GM12878 (cell line): Measurements from ENCODE around the gene CORO2B. TPM values are rescaled to one million over a fixed set of nuclear protein-coding genes. Genes with fewer than 3 reads are reported as not detected.

Experiments used
- ATAC-seq: fragments of 200-7000 bp; cut with Tn5 transposase; 3 replicates; pipeline ENCODE4 v1.9.1; 2020; ENCODE audit warnings: mild to moderate bottlenecking, moderate library complexity
- BruUV-seq: library from RNA; stranded (reverse); fragments of 400-500 nt; replicated peaks from 2 replicates; lab custom pipeline; 2021; lab: Mats Ljungman, UMichigan
- CTCF ChIA-PET: fragments of 300-600 bp; sonication (Branson Sonifier 250); formaldehyde crosslinking; extraction: SDS; loops from one replicate; lab custom pipeline; 2021; ENCODE audit warnings: inconsistent platforms; lab: Yijun Ruan, JAX
- POLR2A ChIA-PET: fragments of 350-600 bp; formaldehyde crosslinking; extraction: SDS; loops from one replicate; lab custom pipeline; 2021; ENCODE audit warnings: inconsistent platforms; lab: Charles Lee
- RAD21 ChIA-PET: fragments of 300-600 bp; sonication (Branson Sonifier 250); formaldehyde crosslinking; loops from one replicate; lab custom pipeline; 2023; ENCODE audit warnings: antibody characterized with exemption; ENCODE audit not compliant: unreplicated experiment; lab: Charles Lee
- SMC1A ChIA-PET: fragments of 300-600 bp; sonication (Branson Sonifier 250); formaldehyde crosslinking; loops from one replicate; lab custom pipeline; 2023; ENCODE audit not compliant: unreplicated experiment, uncharacterized antibody; lab: Charles Lee
- DNase-seq: peaks from one replicate; pipeline ENCODE4 v3.0.0-alpha.2; 2011; ENCODE audit warnings: low read depth, low spot score
- FAIRE-seq: peaks from 3 replicates; lab custom pipeline; 2011; peaks lifted over from hg19 to GRCh38; lab: Jason Lieb, UNC
- H2AFZ ChIP-seq: 2 replicates; pipeline ENCODE4 v1.6.0; 2011; ENCODE audit warnings: low read depth, low read length, control low read depth; ENCODE audit not compliant: control insufficient read depth
- H3K27ac ChIP-seq: 2 replicates; pipeline ENCODE4 v1.5.1; 2011; ENCODE audit warnings: control low read depth; ENCODE audit not compliant: control insufficient read depth, insufficient read depth
- H3K27me3 ChIP-seq, 2 experiments: replicated peaks in 1 of 2; 2 replicates each; pipeline versions ENCODE4 v1.6.0 to v1.6.1; 2011; ENCODE audit warnings: low read length in 1 of 2; ENCODE audit not compliant: control insufficient read depth in 2 of 2, insufficient read depth in 2 of 2
- H3K36me3 ChIP-seq, 2 experiments: 2 replicates each; pipeline ENCODE4 v1.5.1; 2011; ENCODE audit warnings: low read length in 1 of 2; ENCODE audit not compliant: control insufficient read depth in 2 of 2, insufficient read depth in 2 of 2
- H3K4me1 ChIP-seq: 2 replicates; pipeline ENCODE4 v1.6.1; 2011; ENCODE audit warnings: mild to moderate bottlenecking, low read length, moderate library complexity, mixed read lengths; ENCODE audit not compliant: control insufficient read depth, insufficient read depth
- H3K4me2 ChIP-seq: 2 replicates; pipeline ENCODE4 v1.6.0; 2011; ENCODE audit warnings: control low read depth; ENCODE audit not compliant: control insufficient read depth, insufficient read depth
- H3K4me3 ChIP-seq: fragments of 200-600 bp; sonication (generic); 2 replicates; pipeline ENCODE4 v1.5.1; 2016
- H3K79me2 ChIP-seq: 2 replicates; pipeline ENCODE4 v1.6.0; 2011; ENCODE audit warnings: low read length; ENCODE audit not compliant: control insufficient read depth, insufficient read depth
- H3K9ac ChIP-seq: 2 replicates; pipeline ENCODE4 v1.8.0; 2011; ENCODE audit warnings: low read length, control low read depth, mixed read lengths; ENCODE audit not compliant: control insufficient read depth, insufficient read depth
- H3K9me3 ChIP-seq: replicated peaks from 3 replicates; pipeline ENCODE4 v1.5.1; 2011; ENCODE audit warnings: mild to moderate bottlenecking, low read length; ENCODE audit not compliant: control insufficient read depth, insufficient read depth
- H4K20me1 ChIP-seq: 2 replicates; pipeline ENCODE4 v1.6.0; 2011; ENCODE audit not compliant: control insufficient read depth, insufficient read depth
- E2F8 ChIP-seq: fragments of 450-650 bp; IDR thresholded peaks from 2 replicates; pipeline ENCODE4 v1.6.1; 2018; ENCODE audit warnings: mild to moderate bottlenecking, low read depth, moderate library complexity; ENCODE audit not compliant: partially characterized antibody
- GATAD2B ChIP-seq: fragments of 450-650 bp; conservative IDR thresholded peaks from 2 replicates; pipeline ENCODE4 v1.6.1; 2017; ENCODE audit warnings: low read depth, mild to moderate bottlenecking, moderate library complexity
- IKZF2 ChIP-seq, 2 experiments: fragments of 450-650 bp; IDR thresholded peaks; 2 replicates each; pipeline ENCODE4 v1.6.1; 2017; ENCODE audit warnings: mild to moderate bottlenecking in 2 of 2, moderate library complexity in 2 of 2
- IRF5 ChIP-seq: fragments of 450-650 bp; IDR thresholded peaks from 2 replicates; pipeline ENCODE4 v1.6.1; 2017; ENCODE audit warnings: borderline replicate concordance
- KLF5 ChIP-seq: fragments of 450-650 bp; IDR thresholded peaks from 2 replicates; pipeline ENCODE4 v1.6.1; 2014; ENCODE audit warnings: mild to moderate bottlenecking; ENCODE audit not compliant: partially characterized antibody
- MTA3 ChIP-seq: IDR thresholded peaks from 2 replicates; pipeline ENCODE4 v1.6.1; 2012; ENCODE audit warnings: low read length, inconsistent platforms, borderline replicate concordance
- NFYA ChIP-seq: IDR thresholded peaks from 2 replicates; pipeline ENCODE4 v1.6.1; 2011; ENCODE audit warnings: low read depth, mild to moderate bottlenecking, low read length, improper control_type of control experiment, borderline replicate concordance
- PBX3 ChIP-seq: IDR thresholded peaks from 2 replicates; pipeline ENCODE4 v1.6.1; 2011; ENCODE audit warnings: mild to moderate bottlenecking, low read depth, low read length, moderate library complexity; ENCODE audit not compliant: insufficient replicate concordance
- POLR2AphosphoS5 ChIP-seq: IDR thresholded peaks from 2 replicates; pipeline ENCODE4 v1.6.1; 2011; ENCODE audit warnings: mild to moderate bottlenecking, low read length, inconsistent platforms
- RCOR1 ChIP-seq: conservative IDR thresholded peaks from 2 replicates; pipeline ENCODE4 v1.6.1; 2012; ENCODE audit warnings: low read depth, low read length, improper control_type of control experiment
- RFX5 ChIP-seq: IDR thresholded peaks from 2 replicates; pipeline ENCODE4 v1.6.1; 2011; ENCODE audit warnings: low read depth, low read length, improper control_type of control experiment
- SKIL ChIP-seq: fragments of 450-650 bp; IDR thresholded peaks from 2 replicates; pipeline ENCODE4 v1.6.1; 2017; ENCODE audit warnings: mild to moderate bottlenecking, low read depth, inconsistent platforms; ENCODE audit not compliant: poor library complexity, severe bottlenecking
- SP1 ChIP-seq: IDR thresholded peaks from one replicate; pipeline ENCODE4 v1.6.1; 2011; ENCODE audit warnings: low read depth, low read length
- SPI1 ChIP-seq: IDR thresholded peaks from 2 replicates; pipeline ENCODE4 v1.6.1; 2011; ENCODE audit warnings: low read depth, mild to moderate bottlenecking, low read length, moderate library complexity, borderline replicate concordance; ENCODE audit not compliant: insufficient read depth
- SREBF1 ChIP-seq: IDR thresholded peaks from 2 replicates; pipeline ENCODE4 v1.6.1; 2012; ENCODE audit warnings: mild to moderate bottlenecking, low read length
- WRNIP1 ChIP-seq: IDR thresholded peaks from 2 replicates; pipeline ENCODE4 v1.6.1; 2011; ENCODE audit warnings: low read depth, low read length, improper control_type of control experiment, borderline replicate concordance
- WGBS: methylation state at CpG from one replicate; pipeline ENCODE4 v1.1.6; 2016; ENCODE audit warnings: low lambda C conversion rate; ENCODE audit not compliant: insufficient replicate concordance, insufficient coverage; ENCODE audit errors: missing lambda C conversion rate; 5-methylcytosine and 5-hydroxymethylcytosine counted together
- in situ Hi-C: fragments of 300-500 bp; cut with MboI; formaldehyde crosslinking; loops from 9 replicates; pipeline ENCODE4 v1.14.3; 2018; ENCODE audit warnings: mixed read lengths
- intact Hi-C: fragments of 100-400 bp; cut with micrococcal nuclease; formaldehyde crosslinking; loops from one replicate; pipeline ENCODE4 v1.14.2; 2022; ENCODE audit not compliant: unreplicated experiment
- polyA plus RNA-seq, 11 experiments: library from polyadenylated mRNA; depleted of rRNA in 4 of 11; unstranded in 6 of 11; stranded (reverse) in 5 of 11; fragments of >200 nt; fragmentation: Nextera tagmentation in 4 of 11; fragmentation: Illumina TruSeq in 1 of 11; extraction: Ambion mirVana in 4 of 11; extraction: Trizol in 1 of 11; gene quantifications; 1 replicate in 1 of 11; 2 replicates in 10 of 11; pipeline versions ENCODE4 v1.2.1 to v1.2.3, GENCODE V29; 2011 to 2016; ENCODE audit warnings: inconsistent platforms in 2 of 11, missing spikeins in 2 of 11, low read depth in 1 of 11
- total RNA-seq, 4 experiments: library from RNA; depleted of rRNA in 3 of 4; stranded (reverse); fragments of >200 nt in 3 of 4; fragmentation: Illumina TruSeq in 1 of 4; extraction: Trizol in 1 of 4; gene quantifications; 2 replicates each; pipeline versions ENCODE4 v1.2.1 to v1.2.3, GENCODE V29; 2013 to 2021

The CORO2B gene
- total and polyA plus RNA-seq, 10 of the 15 experiments (the other 5 are each of a cell fraction or from before 2014, with no cell fraction given): 0.05 to 0.73 (median 0.13) TPM; not detected in 4

GRCh38 chr15:68531387-68532179, 47.2 kb upstream of the CORO2B start:
- POLR2A ChIA-PET: interaction anchor here (0.6 kb wide), 1 partner anchor 1032 kb away, joined by 3 read pairs; no protein-coding TSS in a partner anchor
- intact Hi-C loops (loop anchor here (10.0 kb wide), 1 partner anchor 147 kb away; no protein-coding TSS in a partner anchor), in situ Hi-C loops (no loop called here)
- Histone ChIP-seq H4K20me1 (no peaks in the 10 kb centered on the region), H3K79me2 (no peaks in the 10 kb centered on the region), H2AFZ (no peak overlapping the region), H3K4me1 (peaks cover 4% of the 10 kb centered on the region; the same call in 1 of the 2 replicates), H3K27me3 (no peaks in the 10 kb centered on the region), H3K4me3 (no peak overlapping the region), H3K9me3 (no peaks in the 10 kb centered on the region; the same call in 2 of the 3 replicates), H3K9ac (no peak overlapping the region), H3K36me3 (no peaks in the 10 kb centered on the region), H3K4me2 (no peak overlapping the region), H3K27ac (no peak overlapping the region)
- DNase-seq: no peak
- SMC1A ChIA-PET: no interaction called here
- CTCF ChIA-PET: interaction anchor here (0.7 kb wide), 1 partner anchor 23 kb away, joined by 3 read pairs; no protein-coding TSS in a partner anchor
- BruUV-seq: no TSS peak
- WGBS: 76% methylated on average over 2 of the region's 2 CpGs
- RAD21 ChIA-PET: no interaction called here
- no peak for ATAC-seq
- FAIRE-seq: no peak
- TF ChIP-seq WRNIP1: no peak
- TF ChIP-seq GATAD2B: no peak
- no peak for TF ChIP-seq RFX5
- TF ChIP-seq SREBF1: no peak
- no peak for TF ChIP-seq IKZF2 (IDR thresholded peaks at IDR 0.05)
- TF ChIP-seq SPI1: no peak
- no peak for TF ChIP-seq NFYA
- no peak for TF ChIP-seq SKIL
- TF ChIP-seq E2F8: no peak
- TF ChIP-seq IRF5: no peak
- no peak for TF ChIP-seq MTA3
- TF ChIP-seq SP1: no peak
- TF ChIP-seq PBX3: no peak
- no peak for TF ChIP-seq RCOR1
- no peak for TF ChIP-seq POLR2AphosphoS5
- TF ChIP-seq KLF5: no peak
